Endothelial cell of umbilical vein (primary cell): ENCODE results near the gene PTPRO. TPM values are rescaled to one million over a fixed set of nuclear protein-coding genes. Genes with fewer than 3 reads are reported as not detected.

Experiments used
- BruUV-seq: library from RNA; stranded (reverse); fragments of 400-500 nt; replicated peaks from 2 replicates; lab custom pipeline; 2021; lab: Mats Ljungman, UMichigan
- CTCF ChIA-PET: fragments of 300-600, 350-600 bp; sonication (Branson Sonifier 250); formaldehyde crosslinking; loops from one replicate; lab custom pipeline; 2021; ENCODE audit warnings: antibody characterized with exemption, inconsistent platforms; lab: Charles Lee
- POLR2A ChIA-PET: fragments of 300-600, 350-600 bp; sonication (Branson Sonifier 250); formaldehyde crosslinking; loops from one replicate; lab custom pipeline; 2021; ENCODE audit warnings: antibody characterized with exemption, inconsistent platforms; lab: Charles Lee
- DNase-seq: peaks from one replicate; pipeline ENCODE4 v3.0.0-alpha.2; 2011; ENCODE audit warnings: low read depth, low spot score
- FAIRE-seq: peaks from 2 replicates; lab custom pipeline; 2011; peaks lifted over from hg19 to GRCh38; lab: Jason Lieb, UNC
- H2AFZ ChIP-seq: 2 replicates; pipeline ENCODE4 v1.6.0; 2012; ENCODE audit warnings: low read depth, low read length, control low read depth, inconsistent platforms
- H3K27ac ChIP-seq: 2 replicates; pipeline ENCODE4 v1.5.1; 2011; ENCODE audit warnings: low read depth, mild to moderate bottlenecking, control low read depth, low read length, moderate library complexity; ENCODE audit not compliant: insufficient read depth
- H3K27me3 ChIP-seq, 2 experiments: 2 replicates each; pipeline versions ENCODE4 v1.6.0 to v1.6.1; 2011; ENCODE audit warnings: low read length in 2 of 2, mixed read lengths in 1 of 2; ENCODE audit not compliant: control insufficient read depth in 2 of 2, insufficient read depth in 2 of 2
- H3K36me3 ChIP-seq, 2 experiments: 2 replicates in 1 of 2; 3 replicates in 1 of 2; pipeline ENCODE4 v1.5.1; 2011; ENCODE audit warnings: low read length in 2 of 2, mild to moderate bottlenecking in 1 of 2, moderate library complexity in 1 of 2; ENCODE audit not compliant: control insufficient read depth in 2 of 2, insufficient read depth in 2 of 2; ENCODE audit errors: extremely low read depth in 1 of 2
- H3K4me1 ChIP-seq: 3 replicates; pipeline ENCODE4 v1.5.1; 2011; ENCODE audit warnings: mild to moderate bottlenecking, low read length; ENCODE audit not compliant: control insufficient read depth, insufficient read depth; ENCODE audit errors: extremely low read depth
- H3K4me2 ChIP-seq: 2 replicates; pipeline ENCODE4 v1.6.1; 2011; ENCODE audit warnings: low read length, control low read depth, mixed read lengths; ENCODE audit not compliant: insufficient read depth
- H3K4me3 ChIP-seq, 3 experiments: fragments of 200-600 bp in 1 of 3; sonication (generic), shearing (Covaris generic) in 1 of 3; replicated peaks in 1 of 3; 2 replicates each; pipeline ENCODE4 v1.5.1; 2011 to 2016; ENCODE audit warnings: control low read depth in 3 of 3, low read length in 3 of 3, mild to moderate bottlenecking in 2 of 3, inconsistent platforms in 1 of 3, low read depth in 1 of 3, moderate library complexity in 1 of 3; ENCODE audit not compliant: insufficient read depth in 1 of 3
- H3K79me2 ChIP-seq: 2 replicates; pipeline ENCODE4 v1.6.0; 2012; ENCODE audit warnings: low read length, inconsistent platforms; ENCODE audit not compliant: control insufficient read depth, insufficient read depth
- H3K9ac ChIP-seq: replicated peaks from 2 replicates; pipeline ENCODE3; 2011; ENCODE audit warnings: low read length, control low read depth; ENCODE audit not compliant: insufficient read depth; ENCODE audit errors: extremely low read depth
- H3K9me1 ChIP-seq: replicated peaks from 3 replicates; pipeline ENCODE4 v1.6.0; 2011; ENCODE audit warnings: mild to moderate bottlenecking, low read length; ENCODE audit not compliant: control insufficient read depth, insufficient read depth; ENCODE audit errors: extremely low read depth
- H3K9me3 ChIP-seq: replicated peaks from 2 replicates; pipeline ENCODE4 v1.5.1; 2012; ENCODE audit warnings: low read length, inconsistent platforms; ENCODE audit not compliant: control insufficient read depth, insufficient read depth
- H4K20me1 ChIP-seq: replicated peaks from 2 replicates; pipeline ENCODE3; 2011; ENCODE audit warnings: mild to moderate bottlenecking, low read length; ENCODE audit not compliant: control insufficient read depth, insufficient read depth; ENCODE audit errors: extremely low read depth
- EZH2 ChIP-seq: IDR thresholded peaks from 2 replicates; pipeline ENCODE4 v1.6.1; 2012; ENCODE audit warnings: borderline replicate concordance, low read depth, mild to moderate bottlenecking, moderate library complexity, low read length, inconsistent platforms; ENCODE audit not compliant: severe bottlenecking
- FOS ChIP-seq: IDR thresholded peaks from 2 replicates; pipeline ENCODE4 v1.6.1; 2011; ENCODE audit warnings: mild to moderate bottlenecking, low read length, moderate library complexity, borderline replicate concordance; ENCODE audit not compliant: insufficient read depth
- GATA2 ChIP-seq: IDR thresholded peaks from 2 replicates; pipeline ENCODE4 v1.7.0; 2011; ENCODE audit warnings: low read depth, mild to moderate bottlenecking, moderate library complexity, mixed read lengths, low read length; ENCODE audit not compliant: insufficient read length, insufficient read depth
- JUN ChIP-seq: IDR thresholded peaks from 2 replicates; pipeline ENCODE4 v1.6.1; 2011; ENCODE audit warnings: borderline replicate concordance, low read depth; ENCODE audit not compliant: insufficient read length, insufficient read depth
- MYC ChIP-seq: IDR thresholded peaks from one replicate; pipeline ENCODE4 v1.6.1; 2011; ENCODE audit warnings: mild to moderate bottlenecking, low read depth, low read length
- POLR2A ChIP-seq: IDR thresholded peaks from 2 replicates; pipeline ENCODE4 v1.6.1; 2012; ENCODE audit warnings: low read depth, mild to moderate bottlenecking, control low read depth, low read length
- POLR2AphosphoS5 ChIP-seq: IDR thresholded peaks from 2 replicates; pipeline ENCODE4 v1.6.1; 2012; ENCODE audit warnings: low read depth, mild to moderate bottlenecking, control low read depth, low read length, moderate library complexity; ENCODE audit not compliant: insufficient read depth
- dilution Hi-C: fragments of 300-500 bp; cut with MboI; formaldehyde crosslinking; loops from one replicate; pipeline ENCODE4 v1.15.0; 2019; ENCODE audit warnings: low sequenced_read_pairs; ENCODE audit not compliant: extremely low pct_ligation_motif_present
- intact Hi-C: fragments of 100-400 bp; cut with micrococcal nuclease; formaldehyde crosslinking; loops from one replicate; pipeline ENCODE4 v1.10.0; 2022
- polyA plus RNA-seq, 4 experiments: library from polyadenylated mRNA; depleted of rRNA in 3 of 4; stranded (reverse) in 3 of 4; unstranded in 1 of 4; fragments of >200 nt; gene quantifications; 2 replicates each; pipeline versions ENCODE4 v1.2.1 to v1.2.3, GENCODE V29; 2011 to 2012; ENCODE audit warnings: missing spikeins in 1 of 4
- total RNA-seq: library from RNA; stranded (reverse); gene quantifications from 2 replicates; pipeline ENCODE4 v1.2.3, GENCODE V29; 2021
- TF ChIP-seq, protein P1 (sequence below): IDR thresholded peaks from 2 replicates; pipeline ENCODE4 v1.6.1; 2011; ENCODE audit not compliant: insufficient read depth, insufficient read length
- TF ChIP-seq, protein P2 (sequence below), 2 donors: IDR thresholded peaks; 1 replicate in 1 of 2; 2 replicates in 1 of 2; pipeline ENCODE4 v1.5.1; 2011; ENCODE audit warnings: low read length in 2 of 2, mild to moderate bottlenecking in 2 of 2, moderate library complexity in 2 of 2, control low read depth in 1 of 2, inconsistent platforms in 1 of 2, low read depth in 1 of 2; ENCODE audit not compliant: insufficient read depth in 1 of 2; ENCODE audit errors: extremely low read depth in 1 of 2

The PTPRO gene
- total and polyA plus RNA-seq, 2 donors (not counting 3 experiments of a cell fraction or from before 2014, with no cell fraction given): not detected

DNA sequence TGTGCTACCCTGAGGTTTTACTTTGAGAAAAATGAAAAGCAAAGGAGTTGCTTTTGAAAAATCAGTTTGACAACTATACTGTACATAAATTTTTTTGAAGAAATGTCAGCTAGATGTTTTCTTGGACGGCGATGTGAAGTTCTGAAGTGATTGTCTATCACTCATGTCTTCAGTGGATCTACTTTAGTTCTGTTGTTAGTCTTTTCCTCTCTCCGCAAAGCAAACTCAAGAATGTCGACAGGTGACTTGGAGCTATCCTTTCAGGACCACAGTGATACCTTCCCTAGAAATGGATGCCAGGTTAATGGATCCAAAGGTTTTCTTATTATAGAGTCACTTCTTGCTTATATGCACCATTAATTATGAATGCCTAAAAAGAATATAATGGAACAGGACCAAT is 1.2 kb downstream of the PTPRO start:
- ChIA-PET CTCF (no interaction called here), POLR2A (no interaction called here)
- intact Hi-C loops (no loop called here), dilution Hi-C loops (no loop called here)
- Histone ChIP-seq H3K4me2 (no peak overlapping the region), H2AFZ (no peak overlapping the region), H3K9me3 (no peaks in the 10 kb centered on the region), H3K9me1 (no peaks in the 10 kb centered on the region), H3K4me1 (no peaks in the 10 kb centered on the region), H3K9ac (no peak overlapping the region), H3K27ac (no peak overlapping the region), H3K27me3 (peaks cover 9 to 33% of the 10 kb centered on the region in 2 experiments), H4K20me1 (no peaks in the 10 kb centered on the region), H3K36me3 (no peaks in the 10 kb centered on the region), H3K4me3 (no peak overlapping the region), H3K79me2 (no peaks in the 10 kb centered on the region)
- DNase-seq (no peak), FAIRE-seq (no peak)
- no TSS peak for BruUV-seq
- no peak for TF ChIP-seq MYC
- TF ChIP-seq, protein P1, sequence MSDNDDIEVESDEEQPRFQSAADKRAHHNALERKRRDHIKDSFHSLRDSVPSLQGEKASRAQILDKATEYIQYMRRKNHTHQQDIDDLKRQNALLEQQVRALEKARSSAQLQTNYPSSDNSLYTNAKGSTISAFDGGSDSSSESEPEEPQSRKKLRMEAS: no peak
- TF ChIP-seq POLR2A: no peak
- no peak for TF ChIP-seq POLR2AphosphoS5
- no peak for TF ChIP-seq GATA2
- TF ChIP-seq FOS: no peak
- TF ChIP-seq JUN: no peak
- TF ChIP-seq EZH2: no peak
- TF ChIP-seq, protein P2, sequence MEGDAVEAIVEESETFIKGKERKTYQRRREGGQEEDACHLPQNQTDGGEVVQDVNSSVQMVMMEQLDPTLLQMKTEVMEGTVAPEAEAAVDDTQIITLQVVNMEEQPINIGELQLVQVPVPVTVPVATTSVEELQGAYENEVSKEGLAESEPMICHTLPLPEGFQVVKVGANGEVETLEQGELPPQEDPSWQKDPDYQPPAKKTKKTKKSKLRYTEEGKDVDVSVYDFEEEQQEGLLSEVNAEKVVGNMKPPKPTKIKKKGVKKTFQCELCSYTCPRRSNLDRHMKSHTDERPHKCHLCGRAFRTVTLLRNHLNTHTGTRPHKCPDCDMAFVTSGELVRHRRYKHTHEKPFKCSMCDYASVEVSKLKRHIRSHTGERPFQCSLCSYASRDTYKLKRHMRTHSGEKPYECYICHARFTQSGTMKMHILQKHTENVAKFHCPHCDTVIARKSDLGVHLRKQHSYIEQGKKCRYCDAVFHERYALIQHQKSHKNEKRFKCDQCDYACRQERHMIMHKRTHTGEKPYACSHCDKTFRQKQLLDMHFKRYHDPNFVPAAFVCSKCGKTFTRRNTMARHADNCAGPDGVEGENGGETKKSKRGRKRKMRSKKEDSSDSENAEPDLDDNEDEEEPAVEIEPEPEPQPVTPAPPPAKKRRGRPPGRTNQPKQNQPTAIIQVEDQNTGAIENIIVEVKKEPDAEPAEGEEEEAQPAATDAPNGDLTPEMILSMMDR (IDR thresholded peaks at IDR 0.05; ENCODE audit: extremely low read depth in 1 of 2, insufficient read depth in 1 of 2, low read depth in 1 of 2, low read length in 2 of 2): no peak
